Natural killer cell (primary cell): ENCODE results near the gene ACTN3. TPM values are rescaled to one million over a fixed set of nuclear protein-coding genes. Genes with fewer than 3 reads are reported as not detected.
A peak's percentile ranks its signal among the peaks of the same experiment; 100 is the strongest.

Source experiments
- ATAC-seq, 3 donors: fragments of 150-1000 bp in 2 of 3; fragments of 200-7000 bp in 1 of 3; cut with Tn5 transposase; 1 replicate in 1 of 3; 2 replicates in 2 of 3; pipeline ENCODE4 v1.10.0; 2021; ENCODE audit warnings: mild to moderate bottlenecking in 2 of 3, moderate library complexity in 2 of 3
- DNase-seq, 2 donors: peaks; one replicate each; pipeline versions ENCODE4 v3.0.0 to v3.0.0-alpha.2; 2013 to 2021; ENCODE audit warnings: mixed read lengths in 1 of 2
- H3K27ac ChIP-seq: one replicate; pipeline ENCODE4 v1.5.1; 2013; ENCODE audit warnings: mild to moderate bottlenecking, low read length
- H3K27me3 ChIP-seq: one replicate; pipeline ENCODE4 v1.6.1; 2013; ENCODE audit warnings: low read length; ENCODE audit not compliant: control insufficient read depth, insufficient read depth
- H3K36me3 ChIP-seq: one replicate; pipeline ENCODE4 v1.6.1; 2013; ENCODE audit warnings: low read length; ENCODE audit not compliant: control insufficient read depth, insufficient read depth
- H3K4me1 ChIP-seq: one replicate; pipeline ENCODE4 v1.6.1; 2013; ENCODE audit warnings: low read length; ENCODE audit not compliant: control insufficient read depth, insufficient read depth
- H3K4me3 ChIP-seq: one replicate; pipeline ENCODE4 v1.5.1; 2013; ENCODE audit warnings: low read length
- H3K9me3 ChIP-seq: one replicate; pipeline ENCODE4 v1.6.1; 2013; ENCODE audit warnings: low read length; ENCODE audit not compliant: control insufficient read depth, insufficient read depth
- H3K27ac Mint-ChIP-seq, 2 donors: one replicate each; pipeline ENCODE4 v1.8.0; 2022; ENCODE audit warnings: mild to moderate bottlenecking in 2 of 2, mixed read lengths in 2 of 2, moderate library complexity in 1 of 2
- H3K27me3 Mint-ChIP-seq, 2 donors: one replicate each; pipeline ENCODE4 v1.8.0; 2022; ENCODE audit warnings: low read depth in 2 of 2, mixed read lengths in 2 of 2
- H3K36me3 Mint-ChIP-seq: one replicate; pipeline ENCODE4 v1.8.0; 2022; ENCODE audit warnings: mixed read lengths
- H3K4me1 Mint-ChIP-seq, 2 donors: one replicate each; pipeline ENCODE4 v1.8.0; 2022; ENCODE audit warnings: mixed read lengths in 2 of 2
- H3K4me3 Mint-ChIP-seq: one replicate; pipeline ENCODE4 v1.8.0; 2022; ENCODE audit warnings: mild to moderate bottlenecking, moderate library complexity, mixed read lengths
- H3K9me3 Mint-ChIP-seq, 2 donors: one replicate each; pipeline ENCODE4 v1.8.0; 2022; ENCODE audit warnings: mixed read lengths in 2 of 2
- WGBS: methylation state at CpG from one replicate; pipeline ENCODE4 v1.1.7; 2013; ENCODE audit warnings: missing lambda C conversion rate; ENCODE audit not compliant: insufficient coverage; 5-methylcytosine and 5-hydroxymethylcytosine counted together
- intact Hi-C: fragments of 100-400 bp; cut with micrococcal nuclease; formaldehyde crosslinking; loops from one replicate; pipeline ENCODE4 v1.14.2; 2022
- total RNA-seq, 4 donors: library from RNA; stranded (reverse); fragments of 120-200 nt in 1 of 4; gene quantifications; one replicate each; pipeline versions ENCODE4 v1.2.3 to v1.2.4, GENCODE V29; 2013 to 2022
- TF ChIP-seq, protein P1 (sequence below): fragments of 200-600 bp; IDR thresholded peaks from one replicate; pipeline ENCODE4 v1.8.0; 2022; ENCODE audit warnings: antibody characterized with exemption

Gene ACTN3
- total RNA-seq, 3 donors from 2014 or later (not counting 1 experiment from before 2014, with no cell fraction given), result 0.33 to 1.00 (median 0.50) TPM

DNA sequence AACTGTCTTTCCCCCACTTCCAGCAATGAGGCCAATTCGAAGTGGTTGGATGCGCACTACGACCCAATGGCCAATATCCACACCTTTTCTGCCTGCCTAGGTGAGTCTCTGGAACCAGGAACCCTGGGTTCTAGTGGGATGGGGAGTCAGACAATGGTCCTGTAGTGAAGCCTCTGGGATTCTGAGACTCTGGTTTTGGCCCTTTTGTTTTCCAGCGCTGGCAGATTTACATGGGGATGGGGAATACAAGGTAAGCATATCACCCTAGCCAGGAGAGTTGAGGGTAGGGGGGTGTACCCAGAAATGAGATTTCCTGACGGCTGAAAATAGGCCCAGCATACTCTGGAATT lies 35.7 kb upstream of the ACTN3 start:
- H3K27me3 Mint-ChIP-seq, result no peaks in the 10 kb centered on the region
- Histone ChIP-seq H3K4me3 (peak overlapping the region; percentile 53), H3K9me3 (no peaks in the 10 kb centered on the region), H3K36me3 (no peaks in the 10 kb centered on the region), H3K27ac (no peak overlapping the region), H3K4me1 (peaks cover 12% of the 10 kb centered on the region), H3K27me3 (no peaks in the 10 kb centered on the region)
- DNase-seq, result no peak
- H3K4me3 Mint-ChIP-seq, result peak overlapping the region; percentile 86
- no peak for ATAC-seq
- TF ChIP-seq, protein P1, sequence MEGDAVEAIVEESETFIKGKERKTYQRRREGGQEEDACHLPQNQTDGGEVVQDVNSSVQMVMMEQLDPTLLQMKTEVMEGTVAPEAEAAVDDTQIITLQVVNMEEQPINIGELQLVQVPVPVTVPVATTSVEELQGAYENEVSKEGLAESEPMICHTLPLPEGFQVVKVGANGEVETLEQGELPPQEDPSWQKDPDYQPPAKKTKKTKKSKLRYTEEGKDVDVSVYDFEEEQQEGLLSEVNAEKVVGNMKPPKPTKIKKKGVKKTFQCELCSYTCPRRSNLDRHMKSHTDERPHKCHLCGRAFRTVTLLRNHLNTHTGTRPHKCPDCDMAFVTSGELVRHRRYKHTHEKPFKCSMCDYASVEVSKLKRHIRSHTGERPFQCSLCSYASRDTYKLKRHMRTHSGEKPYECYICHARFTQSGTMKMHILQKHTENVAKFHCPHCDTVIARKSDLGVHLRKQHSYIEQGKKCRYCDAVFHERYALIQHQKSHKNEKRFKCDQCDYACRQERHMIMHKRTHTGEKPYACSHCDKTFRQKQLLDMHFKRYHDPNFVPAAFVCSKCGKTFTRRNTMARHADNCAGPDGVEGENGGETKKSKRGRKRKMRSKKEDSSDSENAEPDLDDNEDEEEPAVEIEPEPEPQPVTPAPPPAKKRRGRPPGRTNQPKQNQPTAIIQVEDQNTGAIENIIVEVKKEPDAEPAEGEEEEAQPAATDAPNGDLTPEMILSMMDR, result no peak
- peak overlapping the region in 1 of 2 donors; percentile 79 for H3K27ac Mint-ChIP-seq
- H3K4me1 Mint-ChIP-seq, result peaks cover 11 to 14% of the 10 kb centered on the region in 2 donors
- H3K36me3 Mint-ChIP-seq, result no peaks in the 10 kb centered on the region
- H3K9me3 Mint-ChIP-seq, result no peaks in the 10 kb centered on the region
- intact Hi-C loops, result no loop called here
- WGBS, result 40% methylated on average over 5 of the region's 5 CpGs

DNA sequence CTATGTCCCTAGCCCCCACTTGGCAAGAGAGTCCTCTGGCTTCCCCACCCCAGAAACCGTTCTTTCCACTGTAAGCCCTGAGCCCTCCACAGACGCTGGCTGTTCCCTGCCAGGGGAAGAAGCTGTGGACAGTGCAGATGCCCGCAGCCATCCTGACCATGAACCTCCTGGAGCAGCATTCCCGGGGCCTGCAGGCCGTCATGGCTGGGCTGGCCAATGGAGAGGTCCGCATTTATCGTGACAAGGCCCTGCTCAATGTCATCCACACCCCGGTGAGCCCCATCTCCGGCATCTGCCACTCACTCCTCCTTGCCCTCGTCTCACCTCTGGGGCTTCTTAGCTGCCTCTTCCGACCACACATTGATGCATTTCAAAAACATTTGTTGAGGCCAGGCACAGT lies 23.1 kb upstream of the ACTN3 start:
- Mint-ChIP-seq H3K4me1 (no peaks in the 10 kb centered on the region), H3K4me3 (no peak overlapping the region), H3K27me3 (no peaks in the 10 kb centered on the region), H3K9me3 (no peaks in the 10 kb centered on the region), H3K27ac (no peak overlapping the region), H3K36me3 (peaks cover 8% of the 10 kb centered on the region)
- no peaks in the 10 kb centered on the region for H3K4me1 ChIP-seq
- H3K9me3 ChIP-seq, result no peaks in the 10 kb centered on the region
- 97% methylated on average over 11 of the region's 11 CpGs for WGBS
- ATAC-seq, result no peak
- H3K36me3 ChIP-seq, result peaks cover 41% of the 10 kb centered on the region
- H3K27ac ChIP-seq, result no peak overlapping the region
- intact Hi-C loops, result no loop called here
- no peaks in the 10 kb centered on the region for H3K27me3 ChIP-seq
- no peak overlapping the region for H3K4me3 ChIP-seq
- TF ChIP-seq, protein P1, result no peak
- DNase-seq, result no peak

DNA sequence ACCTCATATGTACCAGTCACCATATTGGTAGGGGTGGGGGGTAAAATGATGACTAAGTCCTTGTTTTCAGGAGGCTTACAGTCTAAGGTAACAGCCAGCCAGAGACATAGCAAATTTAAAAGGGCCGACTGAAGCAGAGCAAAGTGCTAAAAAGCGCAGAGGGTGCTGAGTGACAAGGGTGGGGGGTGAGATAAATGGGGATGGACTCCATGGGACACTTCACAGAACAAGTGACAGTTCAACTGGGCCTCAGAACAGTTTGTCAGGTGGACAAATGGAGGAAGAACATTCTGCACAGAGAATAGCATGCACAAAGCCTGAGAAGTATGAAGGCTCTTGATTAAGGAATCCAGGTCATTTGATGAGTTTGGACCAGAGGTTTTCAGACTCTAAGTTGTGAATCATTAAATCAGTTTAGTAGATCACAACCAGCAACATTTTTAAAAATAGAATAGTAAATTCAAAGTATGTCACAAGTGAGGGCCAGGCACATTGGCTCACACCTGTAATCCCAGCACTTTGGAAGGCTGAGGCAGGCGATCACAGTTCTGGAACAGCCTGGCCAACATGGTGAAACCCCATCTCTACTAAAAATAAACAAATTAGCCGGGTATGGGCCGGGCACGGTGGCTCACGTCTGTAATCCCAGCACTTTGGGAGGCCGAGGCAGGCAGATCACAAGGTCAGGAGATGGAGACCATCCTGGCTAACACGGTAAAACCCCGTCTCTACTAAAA lies 22.2 kb upstream of the ACTN3 start:
- ATAC-seq, result no peak
- peaks cover 8% of the 10 kb centered on the region for H3K36me3 Mint-ChIP-seq

More for the DNA sequence above, 22.2 kb upstream of the ACTN3 start:
- no peaks in the 10 kb centered on the region for H3K4me1 ChIP-seq
- H3K27me3 ChIP-seq, result no peaks in the 10 kb centered on the region
- Mint-ChIP-seq H3K4me1 (no peaks in the 10 kb centered on the region), H3K9me3 (no peaks in the 10 kb centered on the region), H3K27me3 (no peaks in the 10 kb centered on the region), H3K27ac (no peak overlapping the region), H3K4me3 (no peak overlapping the region)
- no peak overlapping the region for H3K27ac ChIP-seq
- no peak overlapping the region for H3K4me3 ChIP-seq
- intact Hi-C loops, result no loop called here
- TF ChIP-seq, protein P1, result no peak
- H3K9me3 ChIP-seq, result no peaks in the 10 kb centered on the region
- H3K36me3 ChIP-seq, result peaks cover 39% of the 10 kb centered on the region
- no peak for DNase-seq
- WGBS, result 100% methylated on average over 4 of the region's 10 CpGs
